CD4-positive, alpha-beta T cell treated with Interleukin-1 beta for 1 hour (primary cell): ENCODE measurements around the gene UTS2B.

Source experiments
- DNase-seq, 2 donors: peaks; one replicate each; pipeline ENCODE4 v3.0.0-alpha.2; 2020 to 2022

The UTS2B gene

DNA sequence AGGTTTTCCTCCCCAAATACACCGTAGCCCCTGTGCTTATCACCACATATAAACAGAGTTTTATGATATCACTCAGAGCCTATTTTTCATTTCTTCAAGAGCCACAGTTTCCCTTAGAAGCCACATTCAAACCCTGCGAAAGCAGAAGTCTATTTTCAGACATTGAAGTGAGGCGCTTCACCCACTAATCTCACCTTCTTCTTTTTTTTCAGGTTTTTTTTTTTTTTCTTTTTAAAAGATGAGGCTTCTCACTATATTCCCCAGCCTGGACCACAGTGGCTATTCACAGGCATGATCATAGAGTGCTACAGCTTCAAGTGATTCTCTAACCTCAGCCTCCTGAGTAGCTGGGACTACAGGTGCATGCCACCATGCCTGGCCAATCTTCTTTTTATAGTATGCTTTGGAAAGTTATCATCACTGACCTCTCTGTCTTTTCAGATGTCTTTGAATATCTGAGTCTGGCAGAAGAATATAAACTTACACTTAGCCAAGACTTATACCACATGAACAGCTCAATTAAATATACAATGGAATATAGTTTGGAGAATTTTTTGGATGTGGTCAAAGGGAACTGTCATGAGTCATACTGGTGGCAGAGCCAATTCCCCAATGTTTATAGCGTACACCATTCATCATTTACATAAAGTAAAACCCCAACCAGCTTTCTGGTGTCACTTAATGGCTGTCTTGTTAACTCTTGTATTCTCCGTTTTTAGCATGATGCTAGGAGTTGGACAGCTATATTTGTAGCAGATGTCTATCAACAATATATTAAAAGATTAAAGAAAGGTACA is 60.8 kb downstream of the UTS2B start:
- DNase-seq = no peak

DNA sequence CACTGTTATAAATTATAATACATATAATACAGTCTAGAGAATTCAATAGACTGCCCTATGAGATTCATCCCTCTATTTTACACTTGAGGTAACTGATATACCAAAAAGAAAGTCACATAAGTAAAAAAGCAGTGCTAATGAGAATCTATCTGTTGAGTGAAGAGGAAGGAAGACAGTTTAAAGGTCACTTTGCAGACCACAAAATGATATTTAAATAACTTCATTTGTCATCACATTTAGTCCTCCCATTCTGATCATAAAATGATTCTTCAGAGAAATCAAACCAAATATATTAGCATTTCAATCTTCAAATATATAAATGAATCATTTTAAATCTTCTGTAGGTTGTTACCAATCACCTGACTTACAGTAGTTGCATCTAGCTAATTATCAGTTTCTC is 61.6 kb downstream of the UTS2B start:
- DNase-seq = no peak

DNA sequence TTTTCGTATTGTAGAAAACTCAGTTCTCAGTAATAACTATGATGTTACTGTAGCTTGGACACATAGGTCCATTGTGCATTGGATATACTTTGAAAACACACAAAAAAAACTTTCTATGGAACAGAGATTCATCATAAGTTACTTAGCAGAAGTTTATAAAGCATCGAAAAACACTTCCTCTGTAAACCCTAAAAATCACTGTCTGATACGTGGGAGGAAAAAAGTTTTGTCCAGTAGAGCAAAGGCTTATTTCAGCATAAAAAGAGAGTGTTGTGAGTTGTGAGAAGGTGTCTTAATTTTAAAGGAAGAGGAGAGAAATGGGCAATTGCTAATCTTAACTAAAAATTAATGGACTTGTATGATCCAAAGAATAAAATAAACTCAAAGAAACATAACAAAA is 66.5 kb downstream of the UTS2B start:
- DNase-seq = no peak

DNA sequence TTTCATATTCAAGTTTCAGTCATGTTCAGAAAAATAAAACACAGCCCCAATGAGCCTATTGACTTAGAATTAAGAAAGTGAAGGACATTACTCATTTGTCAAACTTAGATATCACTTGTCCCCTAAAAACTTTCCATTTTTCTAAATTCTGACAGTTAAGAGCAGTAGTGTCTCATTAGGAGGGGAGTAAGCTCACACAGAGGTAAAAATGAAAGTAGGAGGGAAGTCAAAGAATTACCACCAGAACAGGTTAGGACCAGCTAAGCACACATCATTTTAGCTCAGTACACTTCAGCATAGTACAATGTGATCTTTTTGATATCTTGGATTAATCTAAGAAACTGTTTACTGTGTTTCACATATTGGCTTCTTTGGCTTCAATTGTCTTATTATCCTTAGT is 67.0 kb downstream of the UTS2B start:
- DNase-seq = no peak

DNA sequence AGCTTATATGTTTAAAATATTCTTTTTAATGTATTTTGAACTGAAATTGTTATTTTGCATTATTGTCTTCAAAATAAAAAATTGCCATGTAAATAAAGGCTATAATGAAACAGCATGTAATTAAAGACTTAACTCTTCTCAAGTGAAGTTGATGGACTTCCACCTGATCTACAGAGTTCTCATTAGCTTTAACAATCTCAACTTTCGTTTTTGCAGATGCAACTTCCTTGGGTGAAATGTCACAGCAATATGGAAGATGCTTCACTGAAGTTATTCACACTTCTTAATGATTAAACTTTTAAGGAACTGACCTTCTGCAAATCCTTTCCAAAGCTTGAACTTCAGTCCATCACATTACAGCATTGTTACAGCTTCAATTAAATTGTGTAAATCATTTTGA is 67.7 kb downstream of the UTS2B start:
- DNase-seq = no peak

DNA sequence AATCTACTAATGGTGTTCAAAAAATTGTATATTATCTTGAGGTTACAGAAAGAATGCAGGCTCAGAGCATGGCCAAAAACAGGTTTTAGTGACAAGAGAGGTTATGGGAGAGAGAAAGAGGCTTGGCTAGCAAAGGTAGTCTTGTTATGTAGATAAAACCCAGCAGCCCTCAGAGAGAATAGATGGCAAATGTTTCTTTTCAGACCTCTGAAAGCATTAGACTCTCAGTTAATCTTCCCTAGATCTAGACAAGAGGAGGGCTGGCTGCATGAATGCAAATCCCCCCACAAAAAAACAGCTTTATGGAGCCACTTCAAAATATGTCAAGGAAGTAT is 69.1 kb downstream of the UTS2B start:
- DNase-seq = no peak

DNA sequence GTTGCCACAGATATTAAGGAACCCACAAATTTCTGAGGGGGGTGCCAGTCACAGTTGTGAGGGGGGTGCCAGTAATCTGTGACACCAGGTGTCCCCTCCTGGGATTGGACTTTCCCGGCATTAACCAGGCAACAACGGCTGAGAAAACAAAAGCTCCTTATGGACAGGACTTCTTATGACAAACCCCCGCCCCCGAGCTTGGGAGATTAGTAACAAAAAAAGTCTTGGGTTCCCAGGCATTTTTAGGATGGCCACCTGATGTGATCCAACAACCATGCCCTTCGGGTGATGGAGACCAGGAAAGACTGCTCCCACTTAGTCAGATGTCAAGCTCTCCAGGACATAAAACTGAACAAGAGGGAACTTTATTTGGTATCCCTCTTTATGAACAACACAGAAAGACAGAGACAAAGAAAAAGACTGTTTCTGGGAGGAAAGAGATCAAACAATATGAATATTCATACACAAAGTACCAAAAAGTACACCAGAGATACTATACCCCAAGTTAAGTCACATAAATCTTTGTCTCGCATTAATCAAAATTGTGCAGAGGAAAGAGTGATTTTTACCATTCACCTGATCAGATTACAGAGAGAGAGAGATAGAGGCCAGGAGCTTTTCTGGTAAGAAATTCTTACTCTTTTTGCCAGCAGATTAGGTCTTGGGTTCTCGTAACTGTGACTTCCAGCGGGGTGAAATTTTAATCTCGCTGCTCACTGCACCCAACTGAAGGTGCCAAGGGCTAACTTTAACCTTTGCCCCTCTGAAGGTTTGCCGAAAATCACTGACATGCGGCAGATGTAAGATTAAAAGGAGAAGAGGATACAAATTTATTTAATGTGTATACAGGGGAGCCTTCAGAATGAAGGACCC is 69.7 kb downstream of the UTS2B start:
- no peak for DNase-seq

DNA sequence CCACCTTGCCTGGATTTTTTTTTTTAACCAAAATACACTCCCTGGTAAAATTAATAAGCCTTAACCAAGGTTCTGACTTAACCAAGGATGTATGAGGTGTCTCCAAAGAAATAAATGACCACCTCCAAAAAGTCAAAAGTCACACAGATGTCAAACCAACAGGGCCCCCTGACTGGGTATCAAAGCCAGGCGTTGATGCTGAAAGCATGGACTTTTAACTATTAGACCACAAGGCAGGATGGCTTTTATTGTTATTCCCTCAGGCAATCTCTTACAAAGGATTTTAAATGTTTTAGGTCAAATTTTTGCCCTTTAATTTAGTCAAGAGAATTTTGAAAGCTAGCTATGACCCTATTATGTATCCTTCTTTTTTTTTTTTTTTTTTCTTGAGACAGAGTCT is 70.8 kb downstream of the UTS2B start:
- DNase-seq = no peak

DNA sequence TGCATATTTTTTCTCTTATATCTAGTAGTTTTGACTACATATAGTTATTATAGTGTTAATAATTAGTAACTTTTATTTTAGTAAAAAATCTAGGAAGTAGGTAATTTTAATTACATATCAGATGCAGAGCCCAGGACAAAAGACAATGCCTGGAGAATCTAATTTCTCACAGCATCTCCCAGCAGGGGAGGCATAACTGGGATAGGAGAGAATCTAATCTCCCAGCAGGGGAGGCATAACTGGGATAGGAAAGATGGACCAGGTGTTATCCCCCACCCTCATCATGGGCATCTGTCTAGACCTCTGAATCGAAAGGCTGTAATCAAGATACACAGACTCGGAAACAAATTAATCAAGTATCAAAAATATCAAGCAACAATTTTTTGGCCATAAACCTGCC is 73.0 kb downstream of the UTS2B start:
- DNase-seq = no peak

DNA sequence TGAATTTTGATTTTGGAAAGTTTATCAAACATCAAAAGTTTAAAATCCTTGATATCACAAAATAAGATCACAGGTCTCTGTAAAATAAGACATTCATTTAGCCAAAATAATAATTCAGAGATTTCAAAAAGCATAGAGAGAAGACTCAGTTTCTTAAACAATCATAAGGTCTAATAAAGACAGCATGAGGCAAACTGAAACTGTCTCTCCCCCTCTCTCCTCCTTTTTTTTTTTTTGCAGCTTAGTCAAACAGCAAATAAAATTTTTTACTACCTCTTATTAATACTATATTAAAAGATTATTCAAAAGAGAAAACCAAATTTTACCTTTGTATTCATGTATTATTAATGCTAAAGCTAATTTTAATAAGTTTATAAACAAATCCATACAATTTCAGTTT is 73.9 kb downstream of the UTS2B start:
- DNase-seq = no peak

DNA sequence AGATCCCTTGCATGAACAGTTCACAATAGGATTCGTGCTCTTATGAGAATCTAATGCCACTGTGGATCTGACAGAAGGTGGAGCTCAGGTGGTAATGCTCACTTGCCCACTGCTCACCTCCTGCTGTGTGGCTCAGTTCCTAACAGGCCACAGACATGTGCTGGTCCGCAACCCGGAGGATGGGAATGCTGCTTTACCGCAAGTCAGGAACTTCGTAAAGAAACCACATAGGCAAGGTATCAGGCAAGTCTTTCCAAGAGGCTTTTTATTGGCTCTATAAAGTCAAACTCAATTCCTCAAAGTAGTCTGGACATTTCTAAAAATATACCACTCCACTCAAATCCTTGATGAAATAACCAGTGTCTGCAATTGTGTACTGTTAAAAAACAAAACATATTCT is 75.2 kb downstream of the UTS2B start:
- no peak for DNase-seq

DNA sequence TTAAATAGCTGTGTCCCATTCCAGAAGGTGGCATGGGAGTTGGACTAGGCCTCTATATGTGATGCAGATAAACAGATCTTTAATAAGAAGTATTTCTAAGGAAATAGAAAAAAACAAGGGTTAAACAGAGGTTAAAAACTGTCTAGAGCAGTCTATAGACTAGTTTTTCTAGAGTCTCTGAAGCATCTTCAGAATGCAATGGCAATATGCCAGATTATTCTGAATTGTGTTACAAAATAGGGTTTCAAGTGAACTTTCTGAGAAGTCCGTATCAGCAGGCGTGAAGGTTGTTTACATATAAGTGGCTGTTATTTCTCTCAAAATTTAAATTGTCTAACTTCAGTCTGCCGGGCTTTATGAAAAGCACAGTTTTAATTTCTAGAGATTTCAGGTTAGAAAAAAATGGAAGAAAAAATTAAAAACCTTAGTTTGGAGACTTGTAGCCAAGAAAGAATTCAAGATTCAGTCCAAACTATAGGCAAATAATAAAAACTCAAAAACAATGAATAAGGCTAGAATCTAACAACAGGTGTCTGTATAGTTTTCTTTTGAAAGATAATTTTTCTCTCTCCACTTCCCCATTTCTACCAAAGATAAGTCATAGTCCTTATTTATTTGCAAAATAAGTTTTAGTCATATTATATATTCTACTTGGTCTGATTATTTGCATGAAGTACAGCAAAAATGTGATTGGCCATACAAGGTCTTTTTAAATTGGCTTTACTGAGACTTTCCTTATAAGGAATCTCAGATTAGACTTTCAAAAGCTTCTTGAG is 76.0 kb downstream of the UTS2B start:
- DNase-seq = no peak

DNA sequence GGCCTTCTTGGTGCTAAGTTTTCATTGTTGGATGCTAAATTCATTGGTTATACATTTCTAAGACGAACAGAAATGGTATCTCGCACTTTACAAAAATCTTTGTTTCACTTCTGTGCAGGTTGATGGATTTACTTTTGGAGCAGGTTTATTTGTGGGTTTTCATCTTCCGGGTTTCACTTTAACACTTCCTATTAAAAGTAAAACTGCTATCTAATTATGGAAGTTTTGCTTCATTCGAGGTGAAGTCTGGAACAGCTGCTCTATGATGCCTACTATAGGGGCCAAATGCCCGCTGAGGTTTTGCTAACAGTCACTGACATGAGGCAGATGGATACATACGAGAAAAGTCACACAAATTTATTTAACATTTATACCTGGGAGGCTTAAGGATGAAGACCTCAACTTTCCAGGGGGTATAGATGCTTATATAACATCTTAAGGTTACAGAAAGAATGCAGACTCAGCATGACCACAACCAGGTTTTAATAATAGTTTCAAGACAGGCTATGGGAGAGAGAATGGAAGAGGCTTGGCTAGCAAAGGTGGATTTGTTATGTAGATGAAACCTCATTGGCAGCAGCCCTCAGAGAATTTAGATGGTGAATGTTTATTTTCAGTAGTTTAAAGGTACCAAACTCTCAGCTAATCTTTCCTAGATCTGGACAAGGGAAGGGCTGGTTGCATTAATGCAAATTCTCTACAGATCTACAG is 77.1 kb downstream of the UTS2B start:
- DNase-seq = no peak

DNA sequence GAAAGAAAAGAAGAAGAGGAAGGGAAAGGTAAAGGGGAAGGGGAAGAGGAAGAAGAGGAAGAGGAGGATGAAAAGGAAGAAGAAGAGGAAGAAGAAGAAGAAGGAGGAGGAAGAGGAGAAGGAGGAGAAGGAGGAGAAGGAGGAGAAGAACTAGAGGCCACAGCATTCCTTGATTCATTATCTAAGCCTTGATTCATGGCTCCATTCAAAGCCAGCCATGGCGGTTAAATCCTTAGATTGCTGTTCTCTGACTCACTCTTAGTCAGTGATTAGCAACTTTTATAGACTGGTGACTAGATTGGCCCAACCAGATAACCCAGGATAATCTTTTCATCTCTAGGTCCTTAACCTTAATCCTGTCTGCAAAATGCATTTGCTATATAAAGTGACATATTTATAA is 83.7 kb downstream of the UTS2B start:
- no peak for DNase-seq

DNA sequence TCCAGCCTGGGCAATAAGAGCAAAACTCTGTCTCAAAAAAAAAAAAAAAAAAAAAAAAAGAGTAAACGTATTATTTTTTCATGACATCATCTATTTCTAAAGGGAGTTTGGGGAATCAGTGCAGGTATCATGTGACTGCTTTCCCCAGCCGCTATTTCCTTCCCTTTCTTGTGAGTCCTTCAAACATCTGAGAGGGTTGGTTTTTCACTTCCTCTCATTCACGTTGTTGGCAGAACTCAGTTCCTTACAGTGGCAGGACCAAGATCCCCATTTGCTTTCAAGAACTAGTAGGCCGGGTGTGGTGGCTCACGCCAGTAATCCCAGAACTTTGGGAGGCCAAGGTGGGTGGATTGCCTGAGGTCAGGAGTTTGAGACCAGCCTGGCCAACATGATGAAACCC is 84.3 kb downstream of the UTS2B start:
- peak; percentile 41 to 73 for DNase-seq

DNA sequence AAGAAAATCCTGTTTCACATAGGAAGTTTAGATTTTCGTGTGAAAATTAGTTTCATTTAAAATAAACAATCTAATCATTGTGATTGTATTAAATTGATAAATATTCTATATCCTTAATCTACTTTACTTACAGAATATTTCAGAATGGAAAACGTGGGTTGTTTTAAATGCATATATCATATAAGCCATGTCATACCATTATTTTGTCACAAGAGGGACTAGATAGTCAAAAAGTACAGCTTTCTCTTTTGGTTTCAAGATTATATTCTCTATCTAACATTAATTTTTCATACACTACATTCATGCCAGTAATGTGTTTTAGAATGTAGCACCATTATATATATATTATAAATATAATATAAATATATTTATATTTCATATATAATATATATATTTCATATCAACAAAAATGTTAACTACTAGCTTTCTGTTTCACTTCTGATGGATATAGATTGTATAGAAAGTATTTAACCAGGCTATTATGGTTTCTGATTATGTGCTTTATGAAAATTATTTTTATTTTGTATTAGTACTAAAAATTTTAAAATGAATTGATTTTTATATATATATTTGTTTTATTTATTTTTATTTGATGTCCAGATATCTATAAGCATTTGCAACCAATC is 86.0 kb downstream of the UTS2B start:
- DNase-seq = no peak

DNA sequence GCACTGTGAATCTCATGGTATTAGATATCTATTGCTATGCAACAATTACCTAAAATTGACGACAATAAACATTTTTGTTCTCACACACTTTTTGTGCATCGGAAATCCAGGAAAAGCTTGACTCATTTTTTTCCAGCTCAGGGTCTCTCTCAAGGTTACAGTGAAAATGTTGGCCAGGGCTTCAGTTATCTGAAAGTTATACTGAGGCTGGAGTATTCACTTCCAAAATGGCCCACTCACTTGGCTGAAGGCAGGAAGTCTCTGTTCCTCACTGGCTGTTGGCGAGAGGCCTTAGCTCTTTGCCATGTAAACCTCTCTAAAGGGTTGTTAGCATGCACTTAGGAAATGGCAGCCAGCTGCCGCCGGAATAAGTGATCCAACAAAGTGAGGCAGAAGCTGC is 89.8 kb downstream of the UTS2B start:
- DNase-seq = no peak

DNA sequence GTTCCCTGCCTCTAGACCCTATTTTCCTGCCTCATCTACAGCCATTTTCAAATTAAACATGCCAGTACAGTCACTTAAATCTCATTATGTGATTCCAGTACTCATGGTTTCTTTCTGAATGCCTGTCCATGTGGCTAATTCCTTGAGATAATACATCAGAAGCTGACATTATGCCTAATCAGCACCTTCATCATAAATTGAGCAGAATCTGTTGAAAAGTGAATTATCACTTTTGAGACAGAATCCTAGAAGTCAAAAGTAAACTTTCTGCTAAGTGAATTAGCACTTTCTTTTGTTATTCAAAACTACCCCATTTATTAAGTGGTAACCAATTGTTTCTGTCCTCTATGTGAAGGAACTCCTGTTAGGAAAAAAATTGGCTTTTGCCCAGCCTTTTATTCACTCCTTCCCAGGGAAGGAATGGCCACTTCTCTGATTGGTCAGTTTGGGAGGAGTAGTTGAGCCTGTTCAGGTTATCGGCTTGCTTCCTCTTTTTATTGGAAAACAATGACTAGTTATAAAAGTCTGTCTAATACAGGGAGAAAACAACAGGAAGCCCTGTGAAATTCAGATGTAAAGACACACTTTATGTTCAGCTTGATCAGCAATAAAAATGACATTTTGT is 90.8 kb downstream of the UTS2B start:
- no peak for DNase-seq

DNA sequence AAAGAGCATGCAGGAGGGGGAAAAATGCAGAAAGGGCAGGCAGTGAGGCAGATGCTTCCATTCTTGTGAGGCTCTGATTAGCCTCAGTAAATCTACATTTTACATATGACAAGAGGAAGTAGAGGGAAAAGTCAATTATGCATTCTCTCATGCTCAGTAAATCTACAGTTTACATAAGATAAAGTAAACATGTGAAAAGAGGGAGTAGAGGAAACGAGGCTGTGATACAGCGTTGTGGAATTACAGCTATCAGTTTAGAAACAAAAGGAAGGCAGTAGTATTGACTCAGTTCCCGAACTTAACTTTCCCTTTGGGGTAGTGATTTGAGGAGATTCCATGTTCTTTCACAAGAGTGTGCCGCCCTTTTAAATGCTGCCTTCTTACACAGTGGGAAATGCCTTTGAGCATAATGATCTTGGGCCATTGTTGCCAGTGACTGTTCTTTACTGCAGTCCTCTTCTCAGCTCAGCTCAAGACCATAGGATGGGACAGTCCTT is 92.0 kb downstream of the UTS2B start:
- DNase-seq = no peak

DNA sequence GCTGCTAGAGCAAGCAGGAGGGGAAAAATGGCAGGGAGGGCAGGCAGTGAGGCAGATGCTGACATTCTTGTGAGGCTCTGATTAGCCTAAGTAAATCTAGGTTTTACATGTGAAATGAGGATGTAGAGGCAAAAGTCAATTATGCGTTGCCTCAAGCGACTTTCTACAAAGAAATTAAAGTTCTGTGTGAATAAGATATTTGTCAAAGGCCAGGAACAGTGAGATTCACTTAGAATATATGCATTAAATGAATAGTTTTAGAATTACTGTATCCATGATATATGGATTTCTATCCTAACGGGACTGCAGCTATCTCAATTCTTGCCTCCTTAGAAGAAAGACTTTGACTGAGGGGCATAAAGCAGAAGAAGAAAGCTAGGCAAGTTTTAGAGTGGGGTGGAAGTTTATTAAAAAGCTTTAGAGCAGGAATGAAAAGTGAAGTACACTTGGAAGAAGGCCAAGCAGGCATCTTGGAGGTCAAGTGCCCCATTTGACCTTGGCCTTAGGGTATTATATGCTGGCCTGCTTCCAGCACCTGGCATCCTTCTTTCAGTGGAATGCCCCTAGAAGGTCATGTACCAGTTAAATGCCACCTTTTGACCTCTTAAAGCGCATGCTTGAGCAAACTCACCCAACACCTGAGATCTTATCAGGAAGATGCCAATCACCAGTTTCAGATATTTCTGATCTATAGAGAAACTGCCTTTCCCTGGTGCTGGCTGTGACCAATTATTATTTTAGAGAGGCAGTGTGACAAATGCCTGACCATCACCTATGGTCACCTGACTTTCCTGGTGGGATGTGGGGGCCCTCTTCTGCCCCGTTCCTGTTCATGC is 93.1 kb downstream of the UTS2B start:
- DNase-seq = no peak

DNA sequence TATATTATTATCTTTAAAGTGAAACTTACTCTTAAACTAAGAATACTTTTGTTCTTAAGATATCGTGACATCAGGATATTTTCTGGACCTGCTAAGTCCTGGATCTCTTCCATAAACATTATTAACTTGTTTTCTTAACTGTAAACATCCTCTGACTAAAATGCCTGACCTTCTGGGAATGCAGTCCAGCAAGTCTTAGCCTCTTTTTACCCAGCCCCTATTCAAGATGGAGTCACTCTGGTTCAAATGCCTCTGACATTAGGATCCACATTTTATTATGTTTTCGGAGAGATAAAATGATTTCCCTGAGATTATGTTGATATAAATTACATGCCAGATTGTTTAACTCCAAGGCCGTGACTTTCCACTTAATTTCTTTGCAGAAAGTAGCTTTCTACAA is 93.7 kb downstream of the UTS2B start:
- no peak for DNase-seq
